ENCODE data around the gene TMEM232. TPM values are rescaled to one million over a fixed set of nuclear protein-coding genes. Genes with fewer than 3 reads are reported as not detected.
A peak's percentile ranks its signal among the peaks of the same experiment; 100 is the strongest.

Gene TMEM232
- total RNA-seq, 1 donor from 2014 or later = 6.9 TPM

GRCh38 chr5:110431603-110432002 lies 294.9 kb downstream of the TMEM232 start:
- H3K36me3 Mint-ChIP-seq = no peaks in the 10 kb centered on the region
- DNase-seq (ENCODE audit: extremely low spot score, unreplicated experiment) = no peak
- no peaks in the 10 kb centered on the region for H3K27me3 Mint-ChIP-seq
- H3K27ac Mint-ChIP-seq = no peak overlapping the region
- peaks cover 4% of the 10 kb centered on the region for H3K9me3 Mint-ChIP-seq
- no peak overlapping the region for H3K4me3 Mint-ChIP-seq
- no peaks in the 10 kb centered on the region for H3K4me1 Mint-ChIP-seq (ENCODE audit: unreplicated experiment)
- TF ChIP-seq CTCF (conservative IDR thresholded peaks at IDR 0.05) = no peak

- DNase-seq (ENCODE audit: extremely low spot score, unreplicated experiment) = no peak
- Mint-ChIP-seq H3K27ac (no peak overlapping the region), H3K9me3 (no peaks in the 10 kb centered on the region), H3K36me3 (no peaks in the 10 kb centered on the region), H3K4me1 (ENCODE audit: unreplicated experiment) (no peaks in the 10 kb centered on the region), H3K4me3 (no peak overlapping the region), H3K27me3 (no peaks in the 10 kb centered on the region)
- TF ChIP-seq CTCF (conservative IDR thresholded peaks at IDR 0.05) = peak; percentile 58
Observed at GRCh38 chr5:110414360-110414759, 312.1 kb downstream of the TMEM232 start.

GRCh38 chr5:110413856-110414255 lies 312.6 kb downstream of the TMEM232 start:
- Mint-ChIP-seq H3K4me1 (ENCODE audit: unreplicated experiment) (no peaks in the 10 kb centered on the region), H3K36me3 (no peaks in the 10 kb centered on the region), H3K4me3 (no peak overlapping the region), H3K27ac (no peak overlapping the region), H3K9me3 (no peaks in the 10 kb centered on the region), H3K27me3 (no peaks in the 10 kb centered on the region)
- TF ChIP-seq CTCF (conservative IDR thresholded peaks at IDR 0.05) = no peak
- DNase-seq (ENCODE audit: extremely low spot score, unreplicated experiment) = no peak

GRCh38 chr5:110409571-110409970 lies 316.9 kb downstream of the TMEM232 start:
- H3K36me3 Mint-ChIP-seq = no peaks in the 10 kb centered on the region
- no peaks in the 10 kb centered on the region for H3K4me1 Mint-ChIP-seq (ENCODE audit: unreplicated experiment)
- no peak overlapping the region for H3K4me3 Mint-ChIP-seq
- no peaks in the 10 kb centered on the region for H3K9me3 Mint-ChIP-seq
- no peaks in the 10 kb centered on the region for H3K27me3 Mint-ChIP-seq
- TF ChIP-seq CTCF (conservative IDR thresholded peaks at IDR 0.05) = no peak
- DNase-seq (ENCODE audit: extremely low spot score, unreplicated experiment) = no peak
- no peak overlapping the region for H3K27ac Mint-ChIP-seq

- no peak for DNase-seq (ENCODE audit: extremely low spot score, unreplicated experiment)
- Mint-ChIP-seq H3K36me3 (no peaks in the 10 kb centered on the region), H3K27ac (no peak overlapping the region), H3K4me3 (no peak overlapping the region), H3K4me1 (ENCODE audit: unreplicated experiment) (peaks cover 5% of the 10 kb centered on the region), H3K9me3 (no peaks in the 10 kb centered on the region), H3K27me3 (no peaks in the 10 kb centered on the region)
- no peak for TF ChIP-seq CTCF (conservative IDR thresholded peaks at IDR 0.05)
Observed at GRCh38 chr5:110402562-110402961, 323.9 kb downstream of the TMEM232 start.

- Mint-ChIP-seq H3K36me3 (no peaks in the 10 kb centered on the region), H3K27ac (no peak overlapping the region), H3K9me3 (no peaks in the 10 kb centered on the region), H3K4me3 (no peak overlapping the region), H3K4me1 (ENCODE audit: unreplicated experiment) (peaks cover 5% of the 10 kb centered on the region), H3K27me3 (no peaks in the 10 kb centered on the region)
- no peak for TF ChIP-seq CTCF (conservative IDR thresholded peaks at IDR 0.05)
- DNase-seq (ENCODE audit: extremely low spot score, unreplicated experiment) = no peak
Observed at GRCh38 chr5:110401881-110402280, 324.6 kb downstream of the TMEM232 start.

All from type B pancreatic cell (in vitro differentiated cells).